H1 (cell line): ENCODE results near the gene GLYATL3. TPM values are rescaled to one million over a fixed set of nuclear protein-coding genes. Genes with fewer than 3 reads are reported as not detected.

Experiments
- CTCF ChIA-PET: fragments of 300-600 bp; sonication (Branson Sonifier 250); formaldehyde crosslinking; loops from one replicate; lab custom pipeline; 2021; ENCODE audit not compliant: partially characterized antibody; lab: Charles Lee
- POLR2A ChIA-PET: fragments of 300-600 bp; sonication (Branson Sonifier 250); formaldehyde crosslinking; loops from one replicate; lab custom pipeline; 2021; ENCODE audit warnings: inconsistent platforms; ENCODE audit not compliant: partially characterized antibody; lab: Charles Lee
- DNase-seq, 2 experiments: peaks; one replicate each; pipeline versions ENCODE4 v3.0.0 to v3.0.0-alpha.2; 2010 to 2022; ENCODE audit warnings: low spot score in 2 of 2, low read depth in 1 of 2, mixed read lengths in 1 of 2
- FAIRE-seq: peaks from 2 replicates; lab custom pipeline; 2011; peaks lifted over from hg19 to GRCh38; lab: Jason Lieb, UNC
- H2AFZ ChIP-seq: 2 replicates; pipeline ENCODE4 v1.8.1; 2012; ENCODE audit warnings: low read length, inconsistent platforms
- H2AK5ac ChIP-seq: 2 replicates; pipeline ENCODE4 v1.6.1; 2013; ENCODE audit warnings: low read depth, low read length
- H2BK120ac ChIP-seq: replicated peaks from 2 replicates; pipeline ENCODE3; 2013; ENCODE audit warnings: low read depth, low read length, inconsistent platforms
- H2BK12ac ChIP-seq: 2 replicates; pipeline ENCODE4 v1.6.1; 2013; ENCODE audit warnings: low read depth, low read length
- H2BK15ac ChIP-seq: 2 replicates; pipeline ENCODE4 v1.6.1; 2013; ENCODE audit warnings: low read length
- H2BK20ac ChIP-seq: 2 replicates; pipeline ENCODE4 v1.6.1; 2013; ENCODE audit warnings: low read length
- H2BK5ac ChIP-seq: 2 replicates; pipeline ENCODE4 v1.6.1; 2013; ENCODE audit warnings: low read depth, low read length
- H3K14ac ChIP-seq: 2 replicates; pipeline ENCODE4 v1.6.1; 2013; ENCODE audit warnings: inconsistent platforms; ENCODE audit not compliant: insufficient read length
- H3K18ac ChIP-seq: 2 replicates; pipeline ENCODE4 v1.6.1; 2013; ENCODE audit warnings: low read length; ENCODE audit errors: extremely low read depth
- H3K23ac ChIP-seq: 2 replicates; pipeline ENCODE4 v1.6.1; 2013; ENCODE audit warnings: inconsistent platforms; ENCODE audit not compliant: insufficient read length
- H3K23me2 ChIP-seq: 2 replicates; pipeline ENCODE4 v1.6.1; 2013; ENCODE audit warnings: low read depth, low read length
- H3K27ac ChIP-seq: 2 replicates; pipeline ENCODE4 v1.6.1; 2011; ENCODE audit warnings: low read depth, low read length, inconsistent platforms
- H3K27me3 ChIP-seq, 4 experiments: replicated peaks in 1 of 4; 1 replicate in 1 of 4; 2 replicates in 3 of 4; pipeline versions ENCODE4 v1.6.1 to v1.8.1; 2011 to 2013; ENCODE audit warnings: low read length in 3 of 4, mild to moderate bottlenecking in 3 of 4, inconsistent platforms in 2 of 4, mixed read lengths in 2 of 4, moderate library complexity in 1 of 4; ENCODE audit not compliant: control insufficient read depth in 3 of 4, insufficient read depth in 3 of 4; ENCODE audit errors: extremely low read depth in 1 of 4
- H3K36me3 ChIP-seq, 4 experiments: 2 replicates each; pipeline versions ENCODE4 v1.6.1 to v1.8.1; 2011 to 2013; ENCODE audit warnings: mild to moderate bottlenecking in 4 of 4, low read length in 3 of 4, moderate library complexity in 2 of 4, control low read depth in 1 of 4, inconsistent platforms in 1 of 4; ENCODE audit not compliant: insufficient read depth in 4 of 4, control insufficient read depth in 2 of 4
- H3K4ac ChIP-seq: replicated peaks from 2 replicates; pipeline ENCODE3; 2013; ENCODE audit warnings: low read length, low read depth, mixed read lengths, inconsistent platforms; ENCODE audit not compliant: insufficient read length
- H3K4me1 ChIP-seq, 4 experiments: replicated peaks in 1 of 4; 1 replicate in 1 of 4; 2 replicates in 3 of 4; pipeline versions ENCODE4 v1.6.1 to v1.8.1; 2011 to 2013; ENCODE audit warnings: low read length in 3 of 4, inconsistent platforms in 2 of 4, mixed read lengths in 1 of 4; ENCODE audit not compliant: insufficient read depth in 4 of 4, control insufficient read depth in 3 of 4
- H3K4me2 ChIP-seq, 2 experiments: 2 replicates each; pipeline versions ENCODE4 v1.6.1 to v1.8.1; 2011 to 2013; ENCODE audit warnings: low read depth in 2 of 2, low read length in 2 of 2, control low read depth in 1 of 2, inconsistent platforms in 1 of 2, mild to moderate bottlenecking in 1 of 2; ENCODE audit not compliant: insufficient read depth in 1 of 2
- H3K4me3 ChIP-seq, 4 experiments: fragments of 200-600, 300-600 bp in 1 of 4; sonication (generic), shearing (Covaris generic), sonication (Bioruptor Twin) in 1 of 4; 2 replicates each; pipeline versions ENCODE4 v1.5.1 to v1.8.1; 2011 to 2016; ENCODE audit warnings: low read length in 4 of 4, low read depth in 3 of 4, control low read depth in 2 of 4, inconsistent platforms in 2 of 4, mild to moderate bottlenecking in 2 of 4, mixed read lengths in 1 of 4, moderate library complexity in 1 of 4; ENCODE audit not compliant: insufficient read depth in 2 of 4; ENCODE audit errors: extremely low read depth in 1 of 4
- H3K56ac ChIP-seq: replicated peaks from 2 replicates; pipeline ENCODE3; 2013; ENCODE audit warnings: low read depth, mild to moderate bottlenecking, mixed read lengths, low read length, inconsistent platforms; ENCODE audit not compliant: insufficient read length
- H3K79me1 ChIP-seq: 2 replicates; pipeline ENCODE4 v1.6.1; 2013; ENCODE audit warnings: low read depth, low read length, control low read depth
- H3K79me2 ChIP-seq, 2 experiments: 2 replicates each; pipeline versions ENCODE4 v1.6.1 to v1.8.1; 2012 to 2013; ENCODE audit warnings: low read length in 2 of 2, mild to moderate bottlenecking in 2 of 2, inconsistent platforms in 1 of 2; ENCODE audit not compliant: insufficient read depth in 2 of 2, control insufficient read depth in 1 of 2
- H3K9ac ChIP-seq, 4 experiments: replicated peaks in 1 of 4; 1 replicate in 1 of 4; 2 replicates in 3 of 4; pipeline versions ENCODE4 v1.6.1 to v1.8.1; 2011 to 2013; ENCODE audit warnings: low read depth in 3 of 4, low read length in 3 of 4, control low read depth in 2 of 4, mild to moderate bottlenecking in 2 of 4, moderate library complexity in 2 of 4, inconsistent platforms in 1 of 4; ENCODE audit errors: extremely low read depth in 1 of 4
- H3K9me3 ChIP-seq, 2 experiments: 2 replicates each; pipeline versions ENCODE4 v1.6.1 to v1.8.1; 2012 to 2013; ENCODE audit warnings: mild to moderate bottlenecking in 2 of 2, moderate library complexity in 2 of 2, control low read depth in 1 of 2, inconsistent platforms in 1 of 2, low read depth in 1 of 2, low read length in 1 of 2, mixed read lengths in 1 of 2; ENCODE audit not compliant: insufficient read depth in 2 of 2
- H4K20me1 ChIP-seq, 2 experiments: replicated peaks in 1 of 2; 2 replicates each; pipeline versions ENCODE3 to v1.8.1; 2011 to 2013; ENCODE audit warnings: inconsistent platforms in 2 of 2, low read length in 2 of 2, mild to moderate bottlenecking in 1 of 2; ENCODE audit not compliant: insufficient read depth in 2 of 2, control insufficient read depth in 1 of 2
- H4K5ac ChIP-seq: 2 replicates; pipeline ENCODE4 v1.6.1; 2013; ENCODE audit warnings: low read length, low read depth, mixed read lengths, inconsistent platforms; ENCODE audit not compliant: insufficient read length
- H4K8ac ChIP-seq: 2 replicates; pipeline ENCODE4 v1.8.0; 2013; ENCODE audit warnings: mild to moderate bottlenecking, moderate library complexity, low read length, inconsistent platforms; ENCODE audit not compliant: insufficient read depth; ENCODE audit errors: extremely low read depth
- H4K91ac ChIP-seq: replicated peaks from 2 replicates; pipeline ENCODE3; 2013; ENCODE audit warnings: low read length, mixed read lengths, inconsistent platforms; ENCODE audit not compliant: insufficient read length
- CREB1 ChIP-seq: IDR thresholded peaks from 2 replicates; pipeline ENCODE4 v1.6.1; 2012; ENCODE audit warnings: inconsistent platforms
- RXRA ChIP-seq: IDR thresholded peaks from 2 replicates; pipeline ENCODE4 v1.6.1; 2011; ENCODE audit warnings: low read depth, mild to moderate bottlenecking, low read length, moderate library complexity; ENCODE audit not compliant: insufficient read depth
- SIX5 ChIP-seq: IDR thresholded peaks from 2 replicates; pipeline ENCODE4 v1.6.1; 2011; ENCODE audit warnings: mild to moderate bottlenecking, low read depth, low read length
- WGBS, 2 experiments: shearing (Covaris generic) in 1 of 2; methylation state at CpG; one replicate each; pipeline versions ENCODE4 v1.1.6 to v1.1.7; 2013 to 2015; ENCODE audit warnings: low lambda C conversion rate in 2 of 2, mixed read lengths in 2 of 2, inconsistent platforms in 1 of 2, low coverage in 1 of 2, missing lambda C conversion rate in 1 of 2; ENCODE audit not compliant: insufficient replicate concordance in 2 of 2, insufficient coverage in 1 of 2, insufficient read length in 1 of 2; ENCODE audit errors: extremely low coverage in 1 of 2, missing lambda C conversion rate in 1 of 2; 5-methylcytosine and 5-hydroxymethylcytosine counted together
- polyA plus RNA-seq, 7 experiments: library from polyadenylated mRNA; depleted of rRNA in 3 of 7; stranded (reverse) in 5 of 7; unstranded in 2 of 7; fragments of >200 nt in 5 of 7; fragments of 200-250 nt in 2 of 7; gene quantifications; 1 replicate in 5 of 7; 2 replicates in 1 of 7; 4 replicates in 1 of 7; pipeline versions ENCODE4 v1.2.1 to v1.2.3, GENCODE V29; 2011 to 2013; ENCODE audit warnings: missing spikeins in 2 of 7, mixed read lengths in 2 of 7
- total RNA-seq: library from RNA; stranded (reverse); fragmentation: NEBNext Ultra II Directional; extraction: Animal tissue kit (Norgen Biotek cat#: 25700); gene quantifications from 2 replicates; pipeline ENCODE4 v1.2.1, GENCODE V29; 2021
- TF ChIP-seq, protein P1 (sequence below): IDR thresholded peaks from 2 replicates; pipeline ENCODE4 v1.6.1; 2012; ENCODE audit warnings: low read length, inconsistent platforms

GLYATL3 gene
- total and polyA plus RNA-seq, 2 of the 8 experiments (the other 6 are each of a cell fraction or from before 2014, with no cell fraction given) = not detected

DNA sequence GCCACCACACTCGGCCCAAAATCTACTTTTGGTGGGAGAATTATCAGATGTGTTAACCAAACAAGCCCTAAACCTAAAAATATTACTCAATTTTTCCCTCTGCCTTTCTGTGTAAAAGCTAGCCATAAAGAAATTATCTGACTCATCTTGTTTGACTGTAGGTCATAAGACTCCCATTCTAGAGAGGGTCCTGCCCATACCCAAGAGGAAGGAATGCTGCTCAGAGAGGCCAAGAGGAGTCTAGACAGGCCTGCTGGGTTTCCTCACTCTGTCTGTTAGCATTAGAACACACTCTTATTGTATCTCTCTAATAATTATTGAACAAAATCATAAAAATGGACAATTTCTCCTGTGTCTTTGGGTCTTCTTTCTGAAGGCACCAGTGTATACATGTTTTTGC, 76.9 kb downstream of the GLYATL3 start:
- Histone ChIP-seq H3K4ac (no peak overlapping the region), H2BK15ac (no peak overlapping the region), H3K4me1 (no peaks in the 10 kb centered on the region), H3K4me2 (no peak overlapping the region), H3K9ac (no peak overlapping the region), H3K27ac (no peak overlapping the region), H3K23ac (no peak overlapping the region), H3K9me3 (no peaks in the 10 kb centered on the region), H4K8ac (no peak overlapping the region), H3K4me3 (no peak overlapping the region), H3K18ac (no peak overlapping the region), H4K91ac (no peak overlapping the region), H3K56ac (no peak overlapping the region), H3K79me2 (no peaks in the 10 kb centered on the region), H2BK20ac (no peak overlapping the region), H2AK5ac (no peak overlapping the region), H4K20me1 (no peaks in the 10 kb centered on the region), H2AFZ (no peak overlapping the region), H3K79me1 (no peaks in the 10 kb centered on the region), H3K14ac (no peak overlapping the region), H2BK5ac (no peak overlapping the region), H2BK12ac (no peak overlapping the region), H3K36me3 (no peaks in the 10 kb centered on the region), H4K5ac (no peak overlapping the region), H2BK120ac (no peak overlapping the region), H3K27me3 (no peaks in the 10 kb centered on the region), H3K23me2 (no peaks in the 10 kb centered on the region; the same call in 1 of the 2 replicates)
- POLR2A ChIA-PET = no interaction called here
- DNase-seq = no peak
- CTCF ChIA-PET = interaction anchor here (1.5 kb wide), 1 partner anchor 30 kb away, joined by 3 read pairs; no protein-coding TSS in a partner anchor
- no peak for FAIRE-seq
- 100% methylated on average over 1 of the region's 1 CpG; no CpG with 5 or more reads in 1 of the 2 experiments for WGBS, 2 experiments
- TF ChIP-seq, protein P1, sequence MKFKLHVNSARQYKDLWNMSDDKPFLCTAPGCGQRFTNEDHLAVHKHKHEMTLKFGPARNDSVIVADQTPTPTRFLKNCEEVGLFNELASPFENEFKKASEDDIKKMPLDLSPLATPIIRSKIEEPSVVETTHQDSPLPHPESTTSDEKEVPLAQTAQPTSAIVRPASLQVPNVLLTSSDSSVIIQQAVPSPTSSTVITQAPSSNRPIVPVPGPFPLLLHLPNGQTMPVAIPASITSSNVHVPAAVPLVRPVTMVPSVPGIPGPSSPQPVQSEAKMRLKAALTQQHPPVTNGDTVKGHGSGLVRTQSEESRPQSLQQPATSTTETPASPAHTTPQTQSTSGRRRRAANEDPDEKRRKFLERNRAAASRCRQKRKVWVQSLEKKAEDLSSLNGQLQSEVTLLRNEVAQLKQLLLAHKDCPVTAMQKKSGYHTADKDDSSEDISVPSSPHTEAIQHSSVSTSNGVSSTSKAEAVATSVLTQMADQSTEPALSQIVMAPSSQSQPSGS = no peak
- TF ChIP-seq CREB1 = no peak
- no peak for TF ChIP-seq RXRA
- no peak for TF ChIP-seq SIX5
